H1 (cell line): ENCODE results near the gene VSTM2L.

Source experiments
- CHD2 ChIP-seq: IDR thresholded peaks from 2 replicates; pipeline ENCODE4 v1.6.1; 2012; ENCODE audit warnings: low read length, improper control_type of control experiment
- EZH2 ChIP-seq: fragments of 200-600 bp; sonication (generic); IDR thresholded peaks from 2 replicates; pipeline ENCODE4 v1.7.1; 2012; ENCODE audit warnings: low read depth, mild to moderate bottlenecking, moderate library complexity, low read length, inconsistent platforms; ENCODE audit not compliant: severe bottlenecking
- HDAC6 ChIP-seq: IDR thresholded peaks from one replicate; pipeline ENCODE4 v1.7.1; 2012; ENCODE audit warnings: low read depth, mild to moderate bottlenecking, inconsistent platforms, low read length, moderate library complexity
- KDM5A ChIP-seq: fragments of 200-600 bp; IDR thresholded peaks from 2 replicates; pipeline ENCODE4 v1.7.1; 2012; ENCODE audit warnings: mild to moderate bottlenecking, low read length, inconsistent platforms, mixed read lengths
- POLR2A ChIP-seq, 2 experiments: IDR thresholded peaks; 1 replicate in 1 of 2; 2 replicates in 1 of 2; pipeline ENCODE4 v1.6.1; 2011; ENCODE audit warnings: low read depth in 2 of 2, low read length in 2 of 2, mild to moderate bottlenecking in 2 of 2; ENCODE audit errors: control extremely low read depth in 1 of 2
- POLR2AphosphoS5 ChIP-seq: IDR thresholded peaks from 2 replicates; pipeline ENCODE4 v1.6.1; 2011; ENCODE audit warnings: low read depth, low read length
- TAF1 ChIP-seq: IDR thresholded peaks from 2 replicates; pipeline ENCODE4 v1.6.1; 2011; ENCODE audit warnings: mild to moderate bottlenecking, low read depth, low read length
- TF ChIP-seq, protein P1 (sequence below), 3 experiments: IDR thresholded peaks; 1 replicate in 2 of 3; 2 replicates in 1 of 3; pipeline versions ENCODE4 v1.5.1 to v1.6.1; 2011; ENCODE audit warnings: low read length in 3 of 3, mild to moderate bottlenecking in 3 of 3, inconsistent platforms in 2 of 3, low read depth in 1 of 3, moderate library complexity in 1 of 3; ENCODE audit not compliant: insufficient read depth in 1 of 3; ENCODE audit errors: control extremely low read depth in 1 of 3

GRCh38 chr20:37863289-37863688 is 39.6 kb upstream of the VSTM2L start:
- no peak for TF ChIP-seq TAF1
- TF ChIP-seq, protein P1, sequence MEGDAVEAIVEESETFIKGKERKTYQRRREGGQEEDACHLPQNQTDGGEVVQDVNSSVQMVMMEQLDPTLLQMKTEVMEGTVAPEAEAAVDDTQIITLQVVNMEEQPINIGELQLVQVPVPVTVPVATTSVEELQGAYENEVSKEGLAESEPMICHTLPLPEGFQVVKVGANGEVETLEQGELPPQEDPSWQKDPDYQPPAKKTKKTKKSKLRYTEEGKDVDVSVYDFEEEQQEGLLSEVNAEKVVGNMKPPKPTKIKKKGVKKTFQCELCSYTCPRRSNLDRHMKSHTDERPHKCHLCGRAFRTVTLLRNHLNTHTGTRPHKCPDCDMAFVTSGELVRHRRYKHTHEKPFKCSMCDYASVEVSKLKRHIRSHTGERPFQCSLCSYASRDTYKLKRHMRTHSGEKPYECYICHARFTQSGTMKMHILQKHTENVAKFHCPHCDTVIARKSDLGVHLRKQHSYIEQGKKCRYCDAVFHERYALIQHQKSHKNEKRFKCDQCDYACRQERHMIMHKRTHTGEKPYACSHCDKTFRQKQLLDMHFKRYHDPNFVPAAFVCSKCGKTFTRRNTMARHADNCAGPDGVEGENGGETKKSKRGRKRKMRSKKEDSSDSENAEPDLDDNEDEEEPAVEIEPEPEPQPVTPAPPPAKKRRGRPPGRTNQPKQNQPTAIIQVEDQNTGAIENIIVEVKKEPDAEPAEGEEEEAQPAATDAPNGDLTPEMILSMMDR (IDR thresholded peaks at IDR 0.05; ENCODE audit: control extremely low read depth in 1 of 3, insufficient read depth in 1 of 3, low read depth in 1 of 3, low read length in 3 of 3), result no peak
- TF ChIP-seq EZH2, result no peak
- TF ChIP-seq POLR2A (IDR thresholded peaks at IDR 0.05; ENCODE audit: control extremely low read depth in 1 of 2, low read depth in 2 of 2, low read length in 2 of 2), result no peak
- no peak for TF ChIP-seq HDAC6
- TF ChIP-seq KDM5A, result no peak
- TF ChIP-seq CHD2, result no peak
- TF ChIP-seq POLR2AphosphoS5, result no peak
